Measurements from ENCODE around the gene CEP55. TPM values are rescaled to one million over a fixed set of nuclear protein-coding genes. Genes with fewer than 3 reads are reported as not detected.
"Not testable (repeated sequence)": the region's sequence is repeated elsewhere in the genome, so short reads cannot be mapped to it uniquely, and the experiment has no call there.

CEP55 gene
- total RNA-seq, 1 donor from 2014 or later = 0.08 TPM

DNA sequence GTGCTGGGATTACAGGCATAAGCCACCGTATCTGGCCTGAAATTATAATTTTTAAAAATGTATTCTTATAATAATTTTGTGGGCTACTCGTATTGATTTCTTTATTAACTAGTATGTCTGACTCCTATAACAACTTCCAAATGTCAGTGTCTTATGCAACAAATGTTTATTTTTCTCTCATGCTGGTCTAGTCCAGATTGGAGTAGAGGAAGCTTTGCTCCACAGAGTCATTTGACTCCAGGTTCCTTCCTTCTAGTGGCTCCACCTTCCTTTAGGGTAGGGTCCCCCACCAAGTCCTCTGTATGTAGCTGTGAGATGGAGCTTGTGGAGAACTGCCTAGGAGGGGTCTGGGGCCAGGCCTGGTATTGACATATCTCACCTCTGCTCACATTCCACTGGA, 8.7 kb downstream of the CEP55 start:
- peak; percentile 66 for ATAC-seq

DNA sequence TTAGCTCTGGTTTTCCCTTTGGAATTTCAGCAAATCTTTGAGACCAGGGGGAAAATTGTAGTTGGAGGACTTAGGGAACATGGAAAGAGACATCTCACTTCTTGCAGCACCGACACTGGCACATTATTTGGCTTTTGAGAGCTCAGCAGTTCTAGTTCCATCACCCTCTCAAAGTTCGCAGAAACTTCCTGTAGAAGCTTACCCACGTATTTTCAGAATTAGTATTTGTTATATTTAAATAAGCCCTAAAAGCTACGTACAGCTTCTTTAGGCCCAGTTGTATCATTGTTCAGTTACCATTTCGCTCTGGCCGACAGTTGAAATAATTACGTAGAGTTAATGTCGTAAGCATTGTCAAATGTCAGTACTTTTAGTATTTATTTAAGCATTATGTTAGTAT, 13.4 kb downstream of the CEP55 start:
- no peak for DNase-seq (ENCODE audit: low spot score)
- no peak for ATAC-seq

More for the DNA sequence above, 8.7 kb downstream of the CEP55 start:
- no peak for DNase-seq (ENCODE audit: low spot score)

DNA sequence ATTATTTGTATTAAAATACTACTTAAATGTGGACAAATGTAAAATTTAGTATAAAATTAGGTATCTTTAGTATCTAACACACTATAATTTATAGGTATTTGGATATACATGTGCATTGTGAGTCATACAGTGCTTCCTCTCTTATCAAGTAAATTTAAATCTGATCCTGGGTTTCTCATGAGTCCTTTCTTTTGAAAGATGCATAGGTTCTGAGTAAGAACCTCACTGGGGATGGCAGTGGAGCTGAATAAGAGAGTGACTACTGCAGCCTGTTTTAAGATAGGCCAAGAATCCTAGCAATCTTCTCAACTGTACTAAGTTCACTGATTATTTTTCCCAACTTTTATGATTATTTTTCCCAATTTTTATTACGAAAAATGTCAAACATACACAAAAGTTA, 16.2 kb downstream of the CEP55 start:
- ATAC-seq (no peak), DNase-seq (ENCODE audit: low spot score) (no peak)

DNA sequence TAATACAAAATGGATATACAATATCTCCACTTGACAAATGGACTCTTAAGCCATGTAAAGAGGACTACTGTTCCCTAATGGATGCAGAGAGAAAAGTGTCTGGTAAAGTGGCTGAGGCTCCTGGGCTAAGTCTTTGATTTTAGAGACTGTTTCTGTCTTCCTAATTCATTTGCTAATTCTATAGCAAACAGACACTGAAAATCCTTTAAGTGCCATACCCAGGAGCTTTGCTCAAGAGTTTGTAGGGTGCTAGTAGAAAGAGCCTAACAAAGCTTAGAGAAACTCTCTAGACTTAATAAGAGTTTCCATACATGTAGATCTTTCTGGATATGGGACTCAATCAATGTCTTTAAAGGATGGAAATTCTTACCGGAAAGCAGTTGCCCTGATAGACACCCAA, 16.7 kb downstream of the CEP55 start:
- ATAC-seq (no peak), DNase-seq (ENCODE audit: low spot score) (no peak)

- no peak for DNase-seq (ENCODE audit: low spot score)
- ATAC-seq = no peak
These were observed 18.1 kb downstream of the CEP55 start for GRCh38 chr10:93514521-93514920.

DNA sequence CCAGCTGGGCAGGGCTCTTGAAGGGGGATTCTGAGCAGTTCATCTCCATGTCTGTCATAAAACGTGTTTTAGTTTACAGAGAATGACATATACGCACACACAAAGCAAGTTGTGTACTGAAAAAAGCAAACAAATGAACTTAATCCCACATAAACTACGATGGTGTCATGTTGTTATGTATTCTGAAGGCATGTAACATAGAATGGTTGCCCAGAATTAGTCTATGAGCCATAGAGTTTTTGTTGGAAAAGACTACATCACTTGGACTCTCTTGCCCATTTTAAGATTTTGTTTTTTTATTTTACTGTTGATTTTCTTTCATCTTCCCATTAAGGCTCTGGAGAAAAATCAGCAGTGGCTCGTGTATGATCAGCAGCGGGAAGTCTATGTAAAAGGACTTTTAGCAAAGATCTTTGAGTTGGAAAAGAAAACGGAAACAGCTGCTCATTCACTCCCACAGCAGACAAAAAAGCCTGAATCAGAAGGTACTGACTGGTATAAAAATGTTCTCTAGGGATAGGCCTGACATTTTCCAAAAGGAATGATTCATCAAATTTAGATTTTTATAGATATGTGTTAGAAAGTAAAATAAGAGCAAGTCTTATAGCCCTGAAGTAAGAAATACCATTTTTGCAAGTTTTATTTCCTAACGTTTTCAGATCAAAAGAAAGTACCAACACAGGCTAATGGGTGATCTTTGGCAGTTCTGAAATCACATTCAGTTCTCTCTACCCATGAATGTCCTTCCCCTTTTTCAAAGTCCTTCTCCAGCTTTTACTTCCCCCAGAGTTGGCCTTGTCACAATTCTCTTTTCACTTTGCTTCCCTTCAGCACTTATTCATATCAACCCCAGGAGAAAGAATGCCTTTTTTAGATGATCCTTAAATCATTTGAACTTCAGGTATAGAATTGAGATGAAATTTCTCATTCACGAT, 18.9 kb downstream of the CEP55 start:
- DNase-seq (ENCODE audit: low spot score) (no peak), ATAC-seq (peak; percentile 15)

DNA sequence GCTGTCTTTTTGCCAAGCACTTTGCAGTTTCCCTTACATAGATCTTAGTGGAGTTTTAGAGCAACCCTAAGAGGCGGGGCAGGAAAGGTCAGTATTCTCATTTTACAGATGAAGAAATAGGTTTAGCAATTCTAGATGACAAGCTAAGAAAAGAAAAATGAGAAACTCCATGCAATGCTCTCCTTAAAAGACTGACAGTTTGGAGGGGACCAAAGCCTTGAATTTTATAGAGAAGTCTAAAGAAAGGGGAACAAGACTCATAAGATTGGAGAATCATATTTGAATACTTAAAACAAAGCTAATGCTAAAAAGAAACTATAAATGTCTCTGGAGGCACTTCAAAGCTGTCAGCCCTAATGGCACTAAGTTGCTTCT, 19.6 kb downstream of the CEP55 start:
- DNase-seq (ENCODE audit: low spot score) (no peak), ATAC-seq (no peak)

DNA sequence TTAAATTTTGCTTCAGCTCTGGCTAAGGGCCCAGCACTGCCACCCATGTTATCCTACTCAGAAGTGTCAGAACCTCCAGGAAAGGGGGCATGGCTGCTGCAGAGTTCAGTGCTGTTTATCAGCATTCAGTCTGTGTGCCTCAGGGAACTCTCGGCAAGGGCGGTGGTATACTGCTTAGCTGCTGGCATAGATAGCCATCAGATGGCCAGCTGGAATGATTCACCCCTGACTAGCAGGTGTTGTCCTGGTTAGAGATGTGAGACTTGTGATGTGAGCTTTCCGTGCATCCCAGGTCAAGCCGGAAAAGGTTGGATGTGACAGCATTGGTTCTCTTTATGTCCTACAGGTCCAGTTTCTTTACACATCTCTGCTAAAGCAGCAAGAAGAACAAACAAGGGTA, 22.1 kb downstream of the CEP55 start:
- DNase-seq (ENCODE audit: low spot score) (no peak), ATAC-seq (no peak)

DNA sequence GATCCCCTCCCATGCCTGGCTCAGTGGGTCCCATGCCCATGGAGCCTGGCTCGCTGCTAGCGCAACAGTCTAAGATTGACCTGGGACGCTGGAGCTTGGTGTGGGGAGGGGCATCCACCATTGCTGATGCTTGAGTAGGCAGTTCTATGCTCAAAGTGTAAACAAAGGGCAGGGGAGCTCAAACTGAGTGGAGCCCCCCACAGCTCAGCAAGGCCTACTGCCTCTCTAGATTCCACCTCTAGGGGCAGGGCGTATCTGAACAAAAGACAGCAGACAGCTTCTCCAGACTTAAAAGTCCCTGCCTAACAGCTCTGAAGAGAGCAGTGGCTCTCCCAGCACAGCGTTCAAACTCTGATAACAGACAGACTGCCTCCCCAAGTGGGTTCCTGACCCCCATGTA, 38.9 kb downstream of the CEP55 start:
- no peak for DNase-seq (ENCODE audit: low spot score)
- no peak for ATAC-seq

- DNase-seq (ENCODE audit: low spot score); ATAC-seq: not testable (repeated sequence)
These were observed 44.5 kb downstream of the CEP55 start for GRCh38 chr10:93540871-93541270.

DNA sequence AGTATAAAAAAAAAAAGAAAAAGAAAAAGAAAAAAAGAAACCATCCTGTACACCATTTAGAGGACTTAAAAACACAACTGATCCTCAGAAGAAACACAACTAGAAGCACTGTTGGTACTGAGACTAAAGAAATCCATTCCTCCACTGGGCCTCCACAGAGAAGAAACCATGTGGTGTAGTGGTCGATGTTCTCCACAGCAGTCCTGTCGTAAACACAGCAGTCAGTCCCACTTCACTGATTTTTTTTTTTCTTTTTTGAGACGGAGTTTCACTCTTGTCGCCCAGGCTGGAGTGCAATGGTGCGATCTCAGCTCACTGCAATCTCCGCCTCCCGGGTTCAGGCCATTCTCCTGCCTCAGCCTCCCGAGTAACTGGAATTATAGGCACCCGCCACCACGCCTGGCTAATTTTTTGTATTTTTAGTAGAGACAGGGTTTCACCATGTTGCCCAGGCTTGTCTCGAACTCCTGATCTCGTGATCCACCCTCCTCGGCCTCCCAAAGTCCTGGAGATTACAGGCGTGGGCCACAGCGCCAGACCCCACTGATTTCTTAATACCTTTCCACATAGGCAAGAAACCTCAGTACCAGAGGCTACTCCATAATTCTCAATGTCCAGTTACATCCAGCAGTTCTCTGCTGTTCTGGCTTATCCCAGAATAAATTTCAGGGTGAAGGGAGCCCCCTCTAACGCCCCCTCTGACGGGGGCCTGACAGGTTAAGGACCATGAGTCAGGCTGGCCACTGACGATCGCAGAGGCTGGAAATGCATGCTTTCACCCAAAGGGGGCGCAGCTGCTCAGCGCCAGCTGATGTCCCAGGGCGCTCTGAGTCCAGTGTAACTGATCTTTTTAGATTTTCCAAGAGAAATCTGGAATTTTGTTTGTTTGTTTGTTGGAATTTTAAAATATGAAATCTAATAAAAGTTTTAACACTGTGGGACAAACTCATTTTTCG, 45.3 kb downstream of the CEP55 start:
- peak; percentile 99 for ATAC-seq
- peak; percentile 60 for DNase-seq (ENCODE audit: low spot score)

GRCh38 chr10:93542358-93542791, 46.0 kb downstream of the CEP55 start:
- ATAC-seq (peak; percentile 83), DNase-seq (ENCODE audit: low spot score) (peak; percentile 71)

DNA sequence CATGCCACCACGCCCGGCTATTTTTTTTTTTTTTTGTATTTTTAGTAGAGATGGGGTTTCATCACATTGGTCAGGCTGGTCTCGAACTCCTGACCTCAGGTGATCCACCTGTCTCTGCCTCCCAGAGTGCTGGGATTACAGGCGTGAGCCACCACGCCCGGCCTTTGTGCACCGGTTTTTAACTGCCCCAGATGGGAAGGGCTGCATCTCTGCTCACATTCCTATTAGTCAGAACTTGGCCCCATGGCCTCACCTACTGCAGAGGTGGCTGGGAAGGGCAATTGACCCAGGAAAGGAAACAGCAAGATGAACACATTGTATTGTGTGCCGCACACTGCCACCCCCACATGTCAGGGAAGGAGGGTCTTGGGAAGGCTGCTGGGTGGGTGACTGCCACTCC, 50.6 kb downstream of the CEP55 start:
- not testable (repeated sequence) for DNase-seq (ENCODE audit: low spot score); ATAC-seq

DNA sequence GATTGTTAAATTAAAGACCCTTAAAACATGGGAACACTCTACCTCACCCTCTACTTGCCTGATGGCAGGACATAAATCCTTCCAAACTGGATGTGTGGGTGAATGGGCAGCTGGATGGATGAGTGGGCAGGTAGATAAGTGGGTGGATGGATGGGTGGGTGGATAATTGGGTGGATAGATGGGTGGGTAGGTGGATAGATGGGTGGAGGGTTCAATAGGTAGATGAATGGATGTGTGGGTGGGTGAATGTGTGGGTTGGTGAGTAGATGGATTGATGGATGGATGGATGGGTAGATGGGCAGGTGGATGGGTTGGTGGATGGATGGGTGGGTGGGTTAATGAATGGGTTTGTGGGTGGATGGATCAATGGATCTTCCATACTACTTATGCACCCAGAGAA, 51.1 kb downstream of the CEP55 start:
- no peak for ATAC-seq
- no peak for DNase-seq (ENCODE audit: low spot score)

GRCh38 chr10:93548376-93549071, 52.1 kb downstream of the CEP55 start:
- ATAC-seq = no peak

GRCh38 chr10:93550606-93551005, 54.2 kb downstream of the CEP55 start:
- DNase-seq (ENCODE audit: low spot score) (no peak), ATAC-seq (no peak)

More at GRCh38 chr10:93548376-93549071, 52.1 kb downstream of the CEP55 start:
- no peak for DNase-seq (ENCODE audit: low spot score)

DNA sequence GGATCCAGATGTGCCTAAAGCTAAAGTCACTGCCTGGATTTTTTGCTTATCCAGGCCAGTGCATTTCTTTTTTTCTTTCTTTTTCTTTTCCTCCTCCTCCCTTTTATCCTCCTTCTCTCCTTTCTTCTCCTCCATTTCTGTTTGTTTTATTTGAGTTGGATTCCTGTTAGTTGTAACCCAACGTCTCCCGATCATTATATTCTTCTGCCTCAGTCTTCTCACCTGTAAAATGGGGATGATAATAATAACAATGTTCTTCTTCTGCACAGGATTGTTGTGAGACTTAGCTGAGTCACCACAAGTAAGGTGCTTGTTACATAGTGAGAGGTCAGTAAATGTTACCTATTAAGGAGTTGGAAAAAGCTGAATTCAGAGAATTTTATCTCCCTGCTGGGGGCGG, 56.4 kb downstream of the CEP55 start:
- DNase-seq (ENCODE audit: low spot score) = no peak
- ATAC-seq = no peak

DNA sequence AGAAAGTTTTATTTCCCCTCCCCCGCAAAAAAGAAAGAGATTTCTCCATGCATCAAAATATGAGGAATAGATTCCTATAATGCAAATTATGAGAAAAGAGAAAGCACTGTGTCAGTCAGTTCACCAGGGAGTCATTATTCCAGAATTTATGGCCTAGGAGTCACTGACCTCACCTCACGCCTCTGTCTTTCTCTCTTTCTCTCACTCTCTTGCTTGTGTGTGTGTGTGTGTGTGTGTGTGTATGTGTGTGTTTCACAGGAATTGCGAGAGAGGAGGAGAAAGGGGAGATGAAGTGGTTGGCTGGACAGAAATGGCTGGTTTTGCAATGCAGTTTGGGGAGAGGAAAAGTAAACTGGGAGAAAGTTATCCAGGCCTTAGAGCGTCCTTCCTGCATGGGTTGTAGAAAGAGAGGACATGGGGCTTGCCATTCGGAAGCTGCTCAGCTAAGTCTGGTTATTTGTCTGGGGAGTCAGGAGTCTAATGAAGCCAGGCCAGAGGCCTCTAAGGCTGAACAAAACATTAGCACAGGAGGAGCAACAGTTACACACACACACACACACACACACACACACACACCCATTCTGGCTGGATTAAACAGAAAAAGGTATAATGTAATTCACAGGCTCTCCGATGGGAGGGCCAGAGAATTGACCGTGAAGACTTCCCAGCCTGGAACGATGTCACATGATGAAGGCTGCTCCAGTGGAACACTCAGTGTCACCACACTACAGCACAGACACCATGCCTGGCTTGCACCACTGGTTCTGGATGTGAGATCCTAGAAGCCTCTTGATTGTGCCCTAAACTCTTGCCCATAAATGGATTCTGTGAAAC, 57.3 kb downstream of the CEP55 start:
- ATAC-seq (peak; percentile 61), DNase-seq (ENCODE audit: low spot score) (no peak)

DNA sequence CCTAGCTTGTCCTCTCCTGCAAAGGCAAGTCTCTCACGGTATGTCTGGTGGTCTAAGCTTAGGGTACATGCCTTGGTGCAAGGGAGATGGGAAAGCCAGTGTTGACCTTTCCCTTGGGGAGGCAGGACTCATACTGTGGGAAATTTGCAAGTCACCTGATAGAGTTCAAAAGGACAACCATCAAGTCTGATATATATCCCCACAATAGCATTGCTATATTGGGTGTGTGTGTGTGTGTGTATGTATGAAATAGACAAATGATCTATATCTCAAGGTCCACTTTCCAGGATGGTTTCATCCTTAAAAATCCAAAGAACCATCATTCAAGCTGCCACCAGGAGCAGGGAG, 57.9 kb downstream of the CEP55 start:
- peak; percentile 3 for ATAC-seq
- DNase-seq (ENCODE audit: low spot score) = no peak

All from left lobe of liver (tissue), 2 donors.